Activated T-cell treated with anti-CD3 and anti-CD28 coated beads for 48 hours (primary cell): ENCODE measurements around the gene BDH1.

Experiments
- DNase-seq: peaks from one replicate; pipeline ENCODE4 v3.0.0-alpha.2; 2020; ENCODE audit warnings: low read depth

BDH1 gene

GRCh38 chr3:197547306-197548011 lies 8.3 kb downstream of the BDH1 start:
- DNase-seq, result no peak

- no peak for DNase-seq
Observed at GRCh38 chr3:197546307-197547085, 9.3 kb downstream of the BDH1 start.

DNA sequence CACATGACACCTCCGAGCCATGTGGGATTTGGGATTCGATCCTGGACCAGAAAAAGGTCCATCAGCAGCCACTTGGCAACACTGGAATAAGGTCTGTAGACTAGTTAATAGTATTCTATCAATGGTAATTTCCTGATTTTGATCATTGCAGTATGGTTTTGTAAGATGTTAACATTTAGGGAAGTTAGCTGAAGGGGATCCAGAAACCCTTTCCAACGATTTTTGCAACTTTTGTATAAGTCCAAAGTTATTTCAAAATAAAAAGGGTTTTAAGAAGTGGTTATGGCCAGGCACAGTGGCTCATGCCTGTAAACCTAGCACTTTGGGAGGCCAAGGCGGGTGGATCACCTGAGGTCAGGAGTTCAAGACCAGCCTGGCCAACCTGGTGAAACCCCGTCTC lies 10.2 kb downstream of the BDH1 start:
- no peak for DNase-seq

- DNase-seq, result no peak
Observed at GRCh38 chr3:197545101-197545500, 10.7 kb downstream of the BDH1 start.

GRCh38 chr3:197542741-197543454 lies 12.9 kb downstream of the BDH1 start:
- no peak for DNase-seq

- DNase-seq, result no peak
Observed at GRCh38 chr3:197541756-197542539, 13.8 kb downstream of the BDH1 start.

DNA sequence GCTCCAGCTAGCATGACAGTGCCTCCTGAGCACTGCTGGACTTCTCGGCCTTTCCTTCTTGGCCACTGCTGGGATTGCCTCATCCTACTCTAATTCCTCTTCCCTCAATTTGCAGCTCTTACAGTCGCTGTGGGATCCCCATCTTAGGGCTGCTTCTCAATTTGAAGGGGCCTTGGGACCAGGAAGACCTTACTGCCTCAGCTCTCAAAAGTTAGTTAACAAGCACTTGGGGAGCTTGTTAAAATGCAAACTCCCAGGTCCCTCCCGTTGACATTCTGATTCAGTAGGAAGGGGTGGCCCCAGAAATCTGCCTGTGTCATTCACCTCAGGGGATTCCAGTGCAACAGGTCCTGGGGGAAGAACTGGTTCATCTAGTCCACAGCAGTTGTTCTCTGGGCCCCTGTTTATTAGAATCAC lies 14.8 kb downstream of the BDH1 start:
- DNase-seq, result no peak

DNA sequence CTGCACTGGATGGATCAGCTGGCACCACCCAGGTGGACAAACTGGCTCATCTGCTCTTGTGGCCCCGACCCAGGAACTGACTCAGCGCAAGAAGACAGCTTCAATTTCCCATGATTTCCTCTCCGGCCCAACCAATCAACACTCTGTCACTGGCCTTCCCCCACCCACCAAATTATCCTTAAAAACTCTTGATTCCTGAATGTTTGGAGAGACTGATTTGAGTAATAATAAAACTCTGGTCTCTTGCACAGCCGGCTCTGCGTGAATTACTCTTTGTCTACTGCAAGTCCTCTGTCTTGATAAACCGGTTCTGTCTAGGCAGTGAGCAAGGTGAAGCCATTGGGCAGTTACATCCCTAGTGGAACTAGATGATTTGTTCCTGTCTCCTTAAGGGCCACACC lies 16.1 kb downstream of the BDH1 start:
- no peak for DNase-seq

DNA sequence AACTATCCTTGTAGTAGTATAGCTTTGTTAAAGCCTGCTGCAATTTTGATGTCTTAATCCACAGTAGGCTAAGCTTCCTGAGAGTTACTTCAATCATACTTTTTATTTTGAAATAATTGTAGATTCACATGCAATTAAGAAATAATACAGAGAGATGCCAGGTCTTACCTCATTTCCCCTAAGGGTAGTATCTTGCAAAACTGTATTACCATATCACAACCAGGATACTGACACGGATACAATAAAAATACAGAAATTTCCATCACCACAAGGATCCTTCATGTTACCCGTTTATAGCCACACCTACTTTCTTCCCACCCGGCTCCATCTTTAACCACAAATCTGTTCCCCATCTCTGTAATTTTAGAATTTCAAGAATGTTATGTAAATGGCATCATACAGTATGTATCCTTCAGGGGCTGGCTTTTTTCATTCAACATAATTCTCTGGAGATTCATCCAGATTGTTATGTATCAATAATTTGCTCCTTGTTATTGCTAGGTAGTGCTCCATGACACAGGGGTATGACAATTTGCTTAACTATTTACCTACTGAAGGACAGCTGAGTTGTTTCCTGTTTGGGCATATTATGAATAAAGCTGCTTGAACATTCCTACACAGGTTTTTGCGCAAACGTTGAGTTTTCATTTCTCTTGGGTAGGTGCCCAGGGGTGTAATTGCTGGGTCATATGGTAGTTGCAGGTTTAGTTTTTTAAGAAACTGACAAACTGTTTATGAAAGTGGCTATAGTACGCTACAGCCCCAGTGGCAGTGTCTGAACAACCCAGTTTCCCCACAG lies 21.6 kb downstream of the BDH1 start:
- no peak for DNase-seq

DNA sequence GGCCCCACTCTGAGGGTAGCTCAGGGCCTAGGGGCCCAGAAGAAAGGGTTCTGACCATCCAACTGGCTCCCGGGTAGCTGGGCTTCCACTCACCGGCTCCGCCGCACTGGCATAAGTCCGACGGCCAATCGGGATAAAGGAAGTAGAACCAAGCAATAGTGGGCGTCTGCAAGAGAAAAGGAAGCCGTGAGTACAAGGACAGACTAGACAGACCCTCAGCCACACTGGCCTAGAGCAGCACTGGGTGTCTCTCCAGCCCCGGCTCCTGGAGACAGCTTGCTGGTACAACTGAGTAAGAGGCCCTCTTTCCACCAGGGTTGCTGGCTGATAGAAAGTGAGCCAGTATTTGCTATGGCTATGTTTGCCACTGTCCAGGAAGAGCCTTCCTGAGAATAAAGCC lies 22.4 kb downstream of the BDH1 start:
- no peak for DNase-seq

DNA sequence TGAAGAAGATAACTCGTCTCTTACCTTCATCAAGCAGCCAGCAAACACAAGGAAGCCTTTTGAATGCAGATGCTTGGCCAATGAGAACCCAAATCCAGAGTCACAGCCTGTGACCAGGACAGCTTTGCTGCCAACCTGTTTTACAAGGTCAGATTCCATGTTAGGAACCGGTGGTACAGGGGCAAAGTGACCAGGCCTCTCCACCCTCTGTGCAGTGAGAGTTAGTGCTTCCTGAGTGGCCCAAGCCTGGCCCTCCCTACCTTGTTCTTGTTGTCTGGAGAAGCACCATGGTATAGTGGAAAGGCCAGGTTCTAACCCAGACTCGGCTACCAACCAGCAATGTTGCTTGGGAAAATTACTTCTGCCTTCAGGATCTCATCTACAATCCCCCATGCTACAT lies 23.4 kb downstream of the BDH1 start:
- DNase-seq, result no peak

DNA sequence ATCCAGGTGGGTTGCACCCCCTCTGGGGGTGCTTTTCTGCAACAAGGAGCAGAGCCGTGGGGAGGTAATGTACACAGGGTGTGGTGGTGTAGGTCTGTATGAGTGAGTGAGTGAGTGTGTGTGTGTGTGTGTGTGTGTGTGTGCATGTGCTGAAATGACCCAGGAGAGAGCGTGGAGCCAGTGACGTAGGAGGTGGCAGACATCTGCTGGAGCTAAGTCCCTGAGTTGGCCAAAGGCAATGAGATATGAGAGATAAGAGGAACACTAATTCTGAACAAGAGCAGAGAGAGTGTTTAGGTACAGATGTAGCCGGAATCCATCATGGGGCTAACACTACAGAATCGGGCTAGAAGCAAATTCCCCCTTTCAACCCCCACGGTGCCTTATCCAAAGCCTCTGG lies 27.6 kb downstream of the BDH1 start:
- no peak for DNase-seq

DNA sequence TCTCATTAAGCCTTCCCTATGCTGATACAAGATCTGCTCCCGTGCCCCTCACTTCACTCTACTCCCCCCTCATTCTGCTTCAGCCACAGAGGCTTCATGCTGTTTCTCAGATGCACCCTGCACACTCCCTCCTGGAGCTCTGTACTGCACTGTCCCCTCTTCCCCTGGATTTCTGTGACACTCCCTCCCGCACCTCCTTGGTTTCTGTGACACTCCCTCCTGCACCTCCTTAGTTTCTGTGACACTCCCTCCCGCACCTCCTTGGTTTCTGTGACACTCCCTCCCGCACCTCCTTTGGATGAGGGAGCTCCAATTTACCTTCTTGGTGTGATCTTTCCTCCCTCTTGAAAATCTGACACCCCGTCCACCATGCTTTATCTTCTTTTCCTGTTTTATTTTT lies 28.2 kb downstream of the BDH1 start:
- DNase-seq, result no peak

DNA sequence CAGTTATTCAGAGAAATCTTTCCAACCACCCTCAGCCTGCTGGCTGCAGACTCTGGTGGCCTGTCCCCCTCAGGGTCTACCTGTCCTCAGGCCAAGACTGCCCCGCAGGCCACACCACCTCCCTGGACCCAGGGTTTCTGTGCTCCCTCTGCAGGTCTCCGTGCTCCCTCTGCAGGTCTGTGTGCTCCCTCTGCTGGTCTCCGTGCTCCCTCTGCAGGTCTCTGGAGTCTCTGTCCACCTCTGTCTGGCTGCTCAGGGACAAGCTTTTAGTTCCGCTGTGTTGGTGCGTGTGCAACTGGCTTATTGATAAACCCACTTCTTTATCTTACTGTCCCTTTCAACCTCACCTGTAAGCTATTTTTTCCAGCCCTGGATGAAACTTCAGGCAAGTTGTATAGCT lies 30.1 kb downstream of the BDH1 start:
- no peak for DNase-seq

DNA sequence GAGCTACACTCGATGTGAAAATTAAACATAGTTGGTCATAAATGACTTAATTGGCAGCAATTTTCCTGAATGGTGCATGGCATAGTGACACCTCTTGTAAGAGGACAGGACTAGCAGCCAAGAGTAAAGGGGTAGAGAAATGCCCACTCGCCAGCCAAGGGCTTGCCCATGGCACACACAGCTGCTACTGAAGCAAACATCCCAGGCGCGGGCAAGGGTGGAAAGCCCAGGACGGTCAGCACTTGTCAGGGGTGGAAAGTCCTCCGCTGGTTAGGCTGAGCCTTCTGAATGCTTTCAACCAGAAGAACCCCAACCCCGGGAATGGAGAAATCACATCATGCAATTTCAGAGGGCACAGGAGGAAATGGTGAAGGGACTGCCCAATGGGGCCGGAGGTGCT lies 31.6 kb downstream of the BDH1 start:
- no peak for DNase-seq

DNA sequence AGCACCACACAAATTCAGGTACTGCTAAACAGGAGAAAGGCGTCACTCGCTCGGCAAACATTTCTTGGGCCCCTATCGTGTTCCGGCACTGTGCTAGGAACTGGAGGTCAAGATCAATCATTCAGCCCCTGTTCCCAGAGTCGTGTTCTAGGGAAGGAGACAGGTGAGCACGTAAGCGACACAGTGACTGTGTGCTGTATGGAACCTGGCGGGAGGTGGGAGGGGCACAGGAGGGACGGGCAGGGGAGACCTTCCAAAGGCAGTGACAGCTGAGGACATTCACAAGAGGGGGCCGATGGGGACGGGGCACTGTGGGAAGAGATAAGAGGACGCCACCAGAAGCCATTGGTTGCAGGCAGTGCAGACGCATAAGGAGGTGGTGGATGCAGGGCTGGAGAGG lies 32.2 kb downstream of the BDH1 start:
- DNase-seq, result no peak

GRCh38 chr3:197522881-197523441 lies 32.8 kb downstream of the BDH1 start:
- DNase-seq, result no peak

DNA sequence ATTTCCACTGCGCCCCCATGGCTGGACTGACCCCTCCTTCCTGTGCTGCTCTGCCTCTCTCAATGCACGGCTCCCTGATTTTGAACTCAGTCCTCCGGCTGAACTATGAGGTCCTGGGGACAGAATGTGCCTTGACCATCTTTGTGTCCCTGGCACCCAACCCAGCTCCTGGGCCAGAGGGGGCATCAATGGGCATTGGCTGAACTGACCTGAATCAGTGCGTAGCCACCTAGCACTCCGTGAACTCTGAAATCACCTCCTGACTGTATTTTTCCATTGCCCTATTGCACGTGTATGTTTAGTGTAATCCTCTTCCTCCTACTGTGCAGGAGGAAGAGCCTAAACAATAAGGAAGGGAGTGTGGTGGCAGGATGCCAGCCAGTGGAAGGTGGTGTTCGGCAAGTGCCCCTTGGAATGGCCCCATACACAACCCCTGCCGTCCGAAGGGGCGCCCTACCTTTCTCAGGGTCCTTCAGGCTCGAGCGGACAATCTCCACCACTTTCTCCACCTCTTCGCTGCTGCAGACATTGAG lies 33.5 kb downstream of the BDH1 start:
- DNase-seq, result no peak

GRCh38 chr3:197521277-197522182 lies 34.2 kb downstream of the BDH1 start:
- DNase-seq, result no peak
